WTC11 (cell line): ENCODE results near the gene TNFAIP8L3.

Source experiments
- ATF2 ChIP-seq: sonication (generic); formaldehyde crosslinking; IDR thresholded peaks from 2 replicates; pipeline ENCODE4 v1.8.1; 2022; ENCODE audit warnings: low read depth, missing genetic modification reagents, borderline replicate concordance
- CREB1 ChIP-seq: sonication (generic); formaldehyde crosslinking; IDR thresholded peaks from 2 replicates; pipeline ENCODE4 v1.8.0; 2023; ENCODE audit warnings: mild to moderate bottlenecking, missing genetic modification reagents
- CTCF ChIP-seq: fragments of 200-600 bp; IDR thresholded peaks from 2 replicates; pipeline ENCODE4 v1.8.0; 2022; ENCODE audit warnings: antibody characterized with exemption
- IRF2 ChIP-seq: sonication (generic); formaldehyde crosslinking; IDR thresholded peaks from 2 replicates; pipeline ENCODE4 v1.8.0; 2022; ENCODE audit warnings: low read depth, missing genetic modification reagents, borderline replicate concordance
- NR2C2 ChIP-seq: sonication (generic); formaldehyde crosslinking; IDR thresholded peaks from 2 replicates; pipeline ENCODE4 v1.8.0; 2022; ENCODE audit warnings: mild to moderate bottlenecking, missing genetic modification reagents
- USF2 ChIP-seq: sonication (generic); formaldehyde crosslinking; IDR thresholded peaks from 2 replicates; pipeline ENCODE4 v1.8.1; 2023; ENCODE audit warnings: mild to moderate bottlenecking, missing genetic modification reagents, moderate library complexity

GRCh38 chr15:51065781-51066180 lies 28.9 kb downstream of the TNFAIP8L3 start:
- TF ChIP-seq ATF2 (no peak), CTCF (no peak), CREB1 (CRISPR knock-in tag) (no peak), IRF2 (CRISPR knock-in tag) (no peak), USF2 (no peak), NR2C2 (CRISPR knock-in tag) (no peak)
